Ovary (tissue), 3 donors: ENCODE measurements around the gene SLC24A5.

Experiments used
- EP300 ChIP-seq: sonication (generic); formaldehyde crosslinking; IDR thresholded peaks from one replicate; pipeline ENCODE4 v1.6.1; 2017; ENCODE audit warnings: antibody characterized with exemption
- POLR2A ChIP-seq: fragments of 450-650 bp; IDR thresholded peaks from one replicate; pipeline ENCODE4 v1.6.1; 2017; ENCODE audit warnings: antibody characterized with exemption, mild to moderate bottlenecking, moderate library complexity
- TF ChIP-seq, protein P1 (sequence below), 3 donors: fragments of 450-650 bp in 2 of 3; fragments of 200-600 bp in 1 of 3; IDR thresholded peaks; one replicate each; pipeline versions ENCODE4 v1.5.1 to v1.8.0; 2016 to 2022; ENCODE audit warnings: antibody characterized with exemption in 3 of 3, mild to moderate bottlenecking in 1 of 3
- donor health status: DM: no; HTN: no; CAD: no.

DNA sequence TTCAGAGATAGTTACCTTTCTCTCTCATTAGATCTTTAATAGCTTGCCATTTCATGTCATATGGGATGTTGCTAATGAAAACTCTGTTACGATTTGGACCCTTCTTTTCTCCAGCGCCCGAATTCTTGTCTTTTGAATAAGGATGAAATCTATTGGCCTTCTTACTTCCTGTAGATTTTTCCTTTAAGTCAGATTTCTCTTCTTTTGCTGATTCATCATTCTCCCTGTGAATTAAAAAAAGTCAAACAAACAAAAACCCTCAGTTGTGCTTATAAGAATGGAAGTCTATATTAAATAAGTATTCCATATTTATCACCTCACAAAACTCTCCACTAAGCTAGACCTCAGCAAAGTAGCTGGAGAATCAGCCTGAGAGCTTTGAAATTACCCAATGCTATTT is 47.8 kb downstream of the SLC24A5 start:
- TF ChIP-seq, protein P1, sequence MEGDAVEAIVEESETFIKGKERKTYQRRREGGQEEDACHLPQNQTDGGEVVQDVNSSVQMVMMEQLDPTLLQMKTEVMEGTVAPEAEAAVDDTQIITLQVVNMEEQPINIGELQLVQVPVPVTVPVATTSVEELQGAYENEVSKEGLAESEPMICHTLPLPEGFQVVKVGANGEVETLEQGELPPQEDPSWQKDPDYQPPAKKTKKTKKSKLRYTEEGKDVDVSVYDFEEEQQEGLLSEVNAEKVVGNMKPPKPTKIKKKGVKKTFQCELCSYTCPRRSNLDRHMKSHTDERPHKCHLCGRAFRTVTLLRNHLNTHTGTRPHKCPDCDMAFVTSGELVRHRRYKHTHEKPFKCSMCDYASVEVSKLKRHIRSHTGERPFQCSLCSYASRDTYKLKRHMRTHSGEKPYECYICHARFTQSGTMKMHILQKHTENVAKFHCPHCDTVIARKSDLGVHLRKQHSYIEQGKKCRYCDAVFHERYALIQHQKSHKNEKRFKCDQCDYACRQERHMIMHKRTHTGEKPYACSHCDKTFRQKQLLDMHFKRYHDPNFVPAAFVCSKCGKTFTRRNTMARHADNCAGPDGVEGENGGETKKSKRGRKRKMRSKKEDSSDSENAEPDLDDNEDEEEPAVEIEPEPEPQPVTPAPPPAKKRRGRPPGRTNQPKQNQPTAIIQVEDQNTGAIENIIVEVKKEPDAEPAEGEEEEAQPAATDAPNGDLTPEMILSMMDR (IDR thresholded peaks at IDR 0.05): no peak
- TF ChIP-seq POLR2A: no peak
- TF ChIP-seq EP300: no peak
